Bronchial epithelial cell (primary cell): ENCODE data around the gene PPP1R14C. TPM values are rescaled to one million over a fixed set of nuclear protein-coding genes. Genes with fewer than 3 reads are reported as not detected.

Source experiments
- DNase-seq: peaks from one replicate; pipeline ENCODE4 v3.0.0-alpha.2; 2010; ENCODE audit warnings: low read depth
- FAIRE-seq: peaks from 2 replicates; lab custom pipeline; 2011; peaks lifted over from hg19 to GRCh38; lab: Jason Lieb, UNC
- H3K27me3 ChIP-seq: 2 replicates; pipeline ENCODE4 v1.5.1; 2011; ENCODE audit warnings: low read length; ENCODE audit not compliant: control insufficient read depth, insufficient read depth
- H3K36me3 ChIP-seq: 2 replicates; pipeline ENCODE4 v1.5.1; 2011; ENCODE audit warnings: low read length; ENCODE audit not compliant: control insufficient read depth, insufficient read depth
- H3K4me3 ChIP-seq: 2 replicates; pipeline ENCODE4 v1.5.1; 2011; ENCODE audit warnings: mild to moderate bottlenecking, low read depth, low read length, control low read depth
- total RNA-seq: library from RNA; depleted of rRNA; stranded (reverse); fragments of >200 nt; gene quantifications from 2 replicates; pipeline ENCODE4 v1.2.1, GENCODE V29; 2014
- TF ChIP-seq, protein P1 (sequence below): IDR thresholded peaks from 2 replicates; pipeline ENCODE4 v1.5.1; 2011; ENCODE audit warnings: mild to moderate bottlenecking, moderate library complexity, low read length, control low read depth, inconsistent platforms; ENCODE audit not compliant: insufficient read depth, severe bottlenecking

Gene PPP1R14C
- total RNA-seq, 1 donor from 2014 or later: 72.1 TPM

DNA sequence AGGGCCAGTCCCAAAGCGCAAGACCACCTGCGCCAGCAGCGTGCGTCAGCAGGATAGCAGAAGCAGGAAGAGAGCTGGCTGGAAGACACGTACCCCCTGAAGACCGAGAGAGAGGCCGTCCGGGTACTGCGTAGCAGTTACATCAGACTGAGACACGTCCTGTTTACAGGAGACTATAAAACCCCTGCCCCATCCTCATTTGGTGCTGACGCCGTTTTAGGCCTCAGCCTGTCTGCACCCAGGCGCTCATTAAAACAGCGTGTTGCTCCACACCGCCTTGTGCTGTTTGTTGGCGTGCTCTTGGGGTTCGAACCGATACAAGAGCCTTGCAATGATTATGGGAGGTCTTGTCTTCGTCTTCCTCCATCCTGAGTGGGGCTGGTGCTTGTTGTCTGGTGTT lies 42.1 kb upstream of the PPP1R14C start:
- no peak for DNase-seq
- no peak for FAIRE-seq
- TF ChIP-seq, protein P1, sequence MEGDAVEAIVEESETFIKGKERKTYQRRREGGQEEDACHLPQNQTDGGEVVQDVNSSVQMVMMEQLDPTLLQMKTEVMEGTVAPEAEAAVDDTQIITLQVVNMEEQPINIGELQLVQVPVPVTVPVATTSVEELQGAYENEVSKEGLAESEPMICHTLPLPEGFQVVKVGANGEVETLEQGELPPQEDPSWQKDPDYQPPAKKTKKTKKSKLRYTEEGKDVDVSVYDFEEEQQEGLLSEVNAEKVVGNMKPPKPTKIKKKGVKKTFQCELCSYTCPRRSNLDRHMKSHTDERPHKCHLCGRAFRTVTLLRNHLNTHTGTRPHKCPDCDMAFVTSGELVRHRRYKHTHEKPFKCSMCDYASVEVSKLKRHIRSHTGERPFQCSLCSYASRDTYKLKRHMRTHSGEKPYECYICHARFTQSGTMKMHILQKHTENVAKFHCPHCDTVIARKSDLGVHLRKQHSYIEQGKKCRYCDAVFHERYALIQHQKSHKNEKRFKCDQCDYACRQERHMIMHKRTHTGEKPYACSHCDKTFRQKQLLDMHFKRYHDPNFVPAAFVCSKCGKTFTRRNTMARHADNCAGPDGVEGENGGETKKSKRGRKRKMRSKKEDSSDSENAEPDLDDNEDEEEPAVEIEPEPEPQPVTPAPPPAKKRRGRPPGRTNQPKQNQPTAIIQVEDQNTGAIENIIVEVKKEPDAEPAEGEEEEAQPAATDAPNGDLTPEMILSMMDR: no peak
- H3K27me3 ChIP-seq: no peaks in the 10 kb centered on the region
- H3K36me3 ChIP-seq: no peaks in the 10 kb centered on the region
- no peak overlapping the region for H3K4me3 ChIP-seq

DNA sequence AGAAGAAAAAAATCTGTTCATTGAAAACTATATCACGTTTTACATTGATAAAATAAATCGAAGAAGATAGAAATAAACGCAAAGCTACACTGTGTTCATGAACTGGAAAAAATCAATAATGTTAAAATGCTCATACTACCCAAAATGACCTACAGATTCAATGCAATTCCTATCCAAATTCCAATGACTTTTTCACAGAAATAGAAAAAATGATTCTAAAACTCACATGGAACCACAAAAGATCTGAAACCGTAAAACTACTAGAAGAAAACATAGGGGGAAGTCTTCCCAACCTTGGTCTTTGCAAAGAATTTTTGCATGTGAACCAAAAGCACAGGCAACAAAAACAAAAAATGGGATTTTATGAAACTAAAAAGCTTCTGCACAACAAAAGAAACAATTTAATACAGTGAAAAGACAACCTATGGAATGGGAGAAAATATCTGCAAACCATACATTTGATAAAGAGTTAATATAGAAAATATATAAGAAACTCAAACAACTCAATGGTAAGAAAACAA lies 40.0 kb upstream of the PPP1R14C start:
- FAIRE-seq: no peak
- no peak for DNase-seq

DNA sequence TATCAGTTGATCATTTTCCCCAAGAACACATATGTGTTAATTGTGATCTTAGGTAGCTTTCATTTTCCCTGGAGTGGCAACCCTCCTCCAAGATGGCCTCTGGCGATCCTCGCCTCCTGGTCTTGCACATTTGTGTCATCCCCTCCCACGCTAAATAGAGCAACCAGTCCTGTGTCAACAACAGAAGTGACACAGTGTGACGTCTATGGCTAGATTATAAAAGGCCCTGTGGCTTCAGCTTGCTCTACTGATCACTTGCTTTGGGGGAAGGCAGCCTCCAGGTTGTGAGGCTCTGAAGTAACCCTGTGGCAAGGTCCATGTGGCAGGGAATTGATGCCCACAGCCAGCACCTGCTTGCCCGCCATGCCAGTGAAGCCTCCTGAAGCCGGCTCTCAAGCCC lies 30.6 kb upstream of the PPP1R14C start:
- H3K27me3 ChIP-seq: no peaks in the 10 kb centered on the region
- no peak for DNase-seq
- no peaks in the 10 kb centered on the region for H3K36me3 ChIP-seq
- H3K4me3 ChIP-seq: no peak overlapping the region
- FAIRE-seq: no peak
- TF ChIP-seq, protein P1: no peak

More for the DNA sequence above, 40.0 kb upstream of the PPP1R14C start:
- H3K36me3 ChIP-seq: no peaks in the 10 kb centered on the region
- TF ChIP-seq, protein P1: no peak
- H3K27me3 ChIP-seq: no peaks in the 10 kb centered on the region
- H3K4me3 ChIP-seq: no peak overlapping the region

DNA sequence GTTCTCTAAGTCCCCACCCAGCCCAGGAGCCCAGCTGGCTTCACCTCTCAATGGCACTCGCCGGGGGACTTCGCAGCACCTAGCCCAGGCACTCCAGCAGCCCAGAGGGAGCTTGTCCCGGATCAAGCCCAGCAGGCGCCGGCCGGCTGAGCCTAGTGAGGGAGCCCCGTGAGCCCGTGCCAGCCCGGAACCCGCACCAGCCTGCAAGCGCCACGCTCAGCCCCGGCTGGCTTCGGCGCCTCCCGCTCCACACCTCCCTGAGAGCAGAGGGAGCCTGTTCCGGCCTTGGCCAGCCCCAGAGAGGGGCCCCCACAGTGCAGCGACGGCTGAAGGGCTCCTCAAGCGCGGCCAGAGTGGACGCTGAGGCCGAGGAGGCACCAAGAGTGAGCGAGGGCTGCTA lies 27.1 kb upstream of the PPP1R14C start:
- no peak for DNase-seq
- FAIRE-seq: no peak
- no peaks in the 10 kb centered on the region for H3K36me3 ChIP-seq
- no peaks in the 10 kb centered on the region for H3K27me3 ChIP-seq
- TF ChIP-seq, protein P1: no peak
- H3K4me3 ChIP-seq: no peak overlapping the region

DNA sequence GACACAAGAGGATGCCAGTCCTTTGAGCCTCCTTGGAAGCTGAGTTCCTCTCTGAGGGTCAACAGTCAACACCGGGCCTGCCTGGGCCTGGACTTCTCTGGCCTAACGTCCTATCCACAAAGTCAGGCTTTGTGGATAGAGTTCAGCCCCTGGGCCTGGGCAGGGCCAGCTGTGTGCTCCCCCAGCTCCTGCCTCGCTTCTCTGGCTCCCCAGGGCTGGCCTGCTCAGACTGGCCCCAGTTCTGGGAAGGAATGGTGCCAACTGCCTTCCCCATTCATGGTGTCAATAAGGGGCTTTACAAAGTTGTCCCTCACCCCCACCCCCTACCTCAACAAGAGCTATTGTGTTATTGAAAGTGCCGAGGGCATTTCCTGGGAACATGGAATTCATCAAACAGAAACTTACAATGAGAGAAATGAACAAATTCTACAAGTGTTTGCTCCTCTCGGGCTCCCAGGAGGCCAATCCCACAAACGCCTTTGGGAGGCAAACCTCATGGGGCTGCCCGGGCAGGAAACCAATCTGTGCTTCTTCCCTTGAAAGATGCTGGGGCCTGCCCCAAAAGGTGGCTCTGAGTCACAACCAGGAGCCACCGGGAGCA lies 26.5 kb upstream of the PPP1R14C start:
- TF ChIP-seq, protein P1: no peak
- Histone ChIP-seq H3K4me3 (no peak overlapping the region), H3K27me3 (no peaks in the 10 kb centered on the region), H3K36me3 (no peaks in the 10 kb centered on the region)
- no peak for FAIRE-seq
- peak; percentile 76 for DNase-seq

DNA sequence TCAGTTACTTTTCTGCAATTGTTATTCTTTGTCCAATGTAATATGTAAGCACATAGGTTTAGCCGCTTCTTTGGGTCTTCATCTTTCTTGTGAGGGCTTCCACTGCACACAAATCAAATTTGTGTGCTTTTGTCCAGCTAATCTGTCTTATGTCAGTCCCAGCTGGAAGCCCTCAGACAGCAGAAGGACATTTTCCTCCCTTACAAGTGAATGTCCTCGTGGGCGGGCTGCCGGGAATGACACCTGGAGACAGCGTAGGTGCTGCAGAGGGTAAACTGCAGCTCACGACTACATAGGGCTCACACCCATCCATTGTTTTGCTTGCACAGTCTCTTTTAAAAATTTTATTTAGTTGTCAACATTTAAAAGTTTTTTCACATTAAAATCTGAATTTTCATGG lies 24.6 kb upstream of the PPP1R14C start:
- H3K27me3 ChIP-seq: no peaks in the 10 kb centered on the region
- H3K36me3 ChIP-seq: no peaks in the 10 kb centered on the region
- FAIRE-seq (no peak), DNase-seq (peak; percentile 9)
- H3K4me3 ChIP-seq: no peak overlapping the region
- TF ChIP-seq, protein P1: no peak
